ENCODE results near the gene SORCS2.

SORCS2 gene

DNA sequence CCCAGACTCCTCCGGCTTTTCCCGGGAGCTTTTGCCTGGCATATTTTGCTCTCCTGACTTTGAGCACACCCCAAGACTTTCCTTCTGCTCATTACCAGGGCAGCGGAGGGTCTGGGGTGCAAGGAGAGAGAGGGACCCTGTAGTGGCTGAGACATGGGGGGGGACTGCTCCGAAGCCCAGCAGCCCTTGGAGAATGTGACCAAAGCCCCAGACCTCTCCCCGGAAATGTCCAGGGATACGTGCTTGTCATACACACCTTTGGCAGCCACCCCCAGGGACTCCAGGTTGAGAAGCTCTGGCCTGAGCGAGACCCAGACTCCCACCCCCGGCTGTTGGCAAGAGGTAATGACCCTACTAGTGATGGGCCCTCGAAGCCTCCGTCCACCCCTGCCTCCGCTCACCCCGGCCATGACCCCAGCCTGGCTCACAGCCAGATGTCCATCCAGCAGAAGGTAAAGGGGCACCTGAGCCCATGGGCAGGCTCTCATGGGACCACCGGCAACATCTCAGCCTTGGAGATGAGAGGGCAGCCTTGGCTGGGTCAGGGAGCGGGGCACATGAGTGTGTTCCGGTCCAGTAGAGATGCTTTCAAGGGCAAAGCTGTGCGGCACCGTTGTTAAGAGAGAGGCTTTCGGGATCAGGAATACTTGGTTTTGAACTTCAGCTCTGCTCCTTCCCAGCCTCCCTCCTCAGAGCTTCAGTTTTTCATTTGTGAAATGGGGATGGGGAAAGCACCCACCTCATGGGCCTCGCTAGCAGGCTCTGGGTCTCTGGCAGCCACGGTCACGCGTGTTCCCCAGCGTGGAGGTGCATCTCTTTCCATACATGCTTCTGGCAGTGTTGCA is 240.4 kb downstream of the SORCS2 start:
- Histone ChIP-seq H3K27me3 (ENCODE audit: insufficient read depth, low read length, poor library complexity) (no peaks in the 10 kb centered on the region), H3K9ac (ENCODE audit: low read depth, low read length) (no peak overlapping the region), H4K20me1 (ENCODE audit: insufficient read depth, low read length) (peaks cover 5% of the 10 kb centered on the region; the same call in 1 of the 2 replicates), H3K27ac (ENCODE audit: low read length) (no peak overlapping the region), H3K4me1 (ENCODE audit: insufficient read depth, low read length) (no peaks in the 10 kb centered on the region), H2AFZ (ENCODE audit: low read depth, low read length) (no peak overlapping the region), H3K4me3 (ENCODE audit: low read depth in 1 of 2, low read length in 2 of 2) (no peak overlapping the region), H3K79me2 (ENCODE audit: insufficient read depth, low read length) (no peaks in the 10 kb centered on the region), H3K9me3 (ENCODE audit: insufficient read depth, low read length, severe bottlenecking) (no peaks in the 10 kb centered on the region), H3K4me2 (ENCODE audit: insufficient read depth, low read length) (no peak overlapping the region), H3K36me3 (ENCODE audit: insufficient read depth, low read length) (no peaks in the 10 kb centered on the region)
- TF ChIP-seq, protein P1, sequence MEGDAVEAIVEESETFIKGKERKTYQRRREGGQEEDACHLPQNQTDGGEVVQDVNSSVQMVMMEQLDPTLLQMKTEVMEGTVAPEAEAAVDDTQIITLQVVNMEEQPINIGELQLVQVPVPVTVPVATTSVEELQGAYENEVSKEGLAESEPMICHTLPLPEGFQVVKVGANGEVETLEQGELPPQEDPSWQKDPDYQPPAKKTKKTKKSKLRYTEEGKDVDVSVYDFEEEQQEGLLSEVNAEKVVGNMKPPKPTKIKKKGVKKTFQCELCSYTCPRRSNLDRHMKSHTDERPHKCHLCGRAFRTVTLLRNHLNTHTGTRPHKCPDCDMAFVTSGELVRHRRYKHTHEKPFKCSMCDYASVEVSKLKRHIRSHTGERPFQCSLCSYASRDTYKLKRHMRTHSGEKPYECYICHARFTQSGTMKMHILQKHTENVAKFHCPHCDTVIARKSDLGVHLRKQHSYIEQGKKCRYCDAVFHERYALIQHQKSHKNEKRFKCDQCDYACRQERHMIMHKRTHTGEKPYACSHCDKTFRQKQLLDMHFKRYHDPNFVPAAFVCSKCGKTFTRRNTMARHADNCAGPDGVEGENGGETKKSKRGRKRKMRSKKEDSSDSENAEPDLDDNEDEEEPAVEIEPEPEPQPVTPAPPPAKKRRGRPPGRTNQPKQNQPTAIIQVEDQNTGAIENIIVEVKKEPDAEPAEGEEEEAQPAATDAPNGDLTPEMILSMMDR (IDR thresholded peaks at IDR 0.05; ENCODE audit: borderline replicate concordance, extremely low read depth, low read length, poor library complexity, severe bottlenecking): no peak
- no peak for TF ChIP-seq EZH2 (IDR thresholded peaks at IDR 0.05; ENCODE audit: borderline replicate concordance, low read depth, low read length, severe bottlenecking)
- DNase-seq (no peak), ATAC-seq (ENCODE audit: insufficient read depth, low read depth) (no peak)

DNA sequence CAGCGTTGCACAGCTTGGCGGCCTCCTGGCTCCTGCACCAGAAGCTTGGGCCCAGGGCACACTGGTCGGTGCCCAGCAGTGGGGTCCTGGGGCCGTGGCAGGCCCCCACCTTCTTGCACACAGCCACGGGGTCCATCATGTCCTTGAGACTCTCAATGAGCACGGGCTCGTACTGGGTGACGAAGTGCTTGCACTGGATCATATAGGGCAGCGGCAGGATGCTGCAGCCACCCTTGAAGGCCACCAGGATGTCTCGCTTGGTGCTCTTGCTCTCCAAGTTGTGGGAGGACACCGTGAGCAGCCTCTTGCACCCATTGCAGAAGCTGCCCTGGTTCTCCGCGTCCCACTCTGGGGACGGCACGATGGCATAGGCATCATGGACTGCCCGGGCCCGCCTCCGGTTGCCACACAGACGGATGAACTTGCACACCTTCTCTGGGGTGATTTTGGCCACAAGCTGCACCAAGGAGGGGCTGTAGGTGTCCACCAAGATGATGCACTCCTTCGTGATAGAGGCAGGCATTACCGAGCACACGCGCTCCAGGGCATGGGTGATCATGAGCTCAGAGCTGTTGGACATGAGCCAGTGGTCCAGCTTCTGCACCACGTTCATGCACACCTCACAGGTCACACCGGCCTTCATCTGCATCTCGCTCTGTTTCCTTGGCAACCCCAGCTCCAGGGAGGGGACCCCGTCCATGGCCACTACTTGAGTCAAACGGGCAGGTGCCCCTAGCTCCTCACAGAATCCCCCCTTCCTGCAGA is 241.2 kb downstream of the SORCS2 start:
- Histone ChIP-seq H4K20me1 (ENCODE audit: insufficient read depth, low read length) (peaks cover 5% of the 10 kb centered on the region; the same call in 1 of the 2 replicates), H3K4me1 (ENCODE audit: insufficient read depth, low read length) (no peaks in the 10 kb centered on the region), H2AFZ (ENCODE audit: low read depth, low read length) (no peak overlapping the region), H3K79me2 (ENCODE audit: insufficient read depth, low read length) (no peaks in the 10 kb centered on the region), H3K36me3 (ENCODE audit: insufficient read depth, low read length) (no peaks in the 10 kb centered on the region), H3K9ac (ENCODE audit: low read depth, low read length) (no peak overlapping the region), H3K27ac (ENCODE audit: low read length) (no peak overlapping the region), H3K4me3 (ENCODE audit: low read depth in 1 of 2, low read length in 2 of 2) (no peak overlapping the region), H3K27me3 (ENCODE audit: insufficient read depth, low read length, poor library complexity) (no peaks in the 10 kb centered on the region), H3K9me3 (ENCODE audit: insufficient read depth, low read length, severe bottlenecking) (no peaks in the 10 kb centered on the region), H3K4me2 (ENCODE audit: insufficient read depth, low read length) (no peak overlapping the region)
- DNase-seq (no peak), ATAC-seq (ENCODE audit: insufficient read depth, low read depth) (no peak)
- no peak for TF ChIP-seq EZH2 (IDR thresholded peaks at IDR 0.05; ENCODE audit: borderline replicate concordance, low read depth, low read length, severe bottlenecking)
- TF ChIP-seq, protein P1 (IDR thresholded peaks at IDR 0.05; ENCODE audit: borderline replicate concordance, extremely low read depth, low read length, poor library complexity, severe bottlenecking): no peak

DNA sequence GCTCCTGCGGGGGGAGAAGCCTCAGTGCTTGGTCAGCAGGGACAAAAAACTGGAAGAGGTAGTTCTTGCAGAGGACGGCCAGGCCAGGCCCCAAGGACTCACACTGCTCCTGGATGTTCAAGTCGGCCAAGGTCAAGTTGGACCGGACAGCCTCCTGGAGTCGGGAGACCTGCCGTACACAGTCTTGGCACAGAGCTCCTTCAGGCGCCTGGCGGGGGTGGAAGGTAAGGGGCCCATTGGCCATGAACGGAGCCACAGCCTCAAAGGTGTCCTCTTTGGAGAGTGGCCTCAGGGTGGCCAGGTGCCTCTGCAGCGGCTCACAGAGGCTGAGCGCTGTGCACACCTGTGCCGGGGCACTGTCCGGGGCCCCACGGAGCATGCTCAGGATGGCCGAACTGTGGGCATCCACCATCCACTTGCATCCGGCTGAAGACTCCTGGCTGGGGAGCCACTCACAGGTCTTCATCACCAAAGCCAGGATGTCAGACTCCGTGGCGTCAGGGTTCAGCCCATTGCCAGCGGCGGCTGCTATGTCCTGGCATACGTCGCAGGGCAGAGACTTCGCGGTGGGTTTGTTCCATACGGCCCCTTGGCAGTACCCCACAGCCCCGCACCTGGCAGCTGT is 241.9 kb downstream of the SORCS2 start:
- Histone ChIP-seq H3K9me3 (ENCODE audit: insufficient read depth, low read length, severe bottlenecking) (no peaks in the 10 kb centered on the region), H3K27me3 (ENCODE audit: insufficient read depth, low read length, poor library complexity) (no peaks in the 10 kb centered on the region), H4K20me1 (ENCODE audit: insufficient read depth, low read length) (peaks cover 5% of the 10 kb centered on the region; the same call in 1 of the 2 replicates), H2AFZ (ENCODE audit: low read depth, low read length) (no peak overlapping the region), H3K36me3 (ENCODE audit: insufficient read depth, low read length) (no peaks in the 10 kb centered on the region), H3K4me1 (ENCODE audit: insufficient read depth, low read length) (no peaks in the 10 kb centered on the region), H3K79me2 (ENCODE audit: insufficient read depth, low read length) (no peaks in the 10 kb centered on the region), H3K4me2 (ENCODE audit: insufficient read depth, low read length) (no peak overlapping the region), H3K9ac (ENCODE audit: low read depth, low read length) (no peak overlapping the region), H3K4me3 (ENCODE audit: low read depth in 1 of 2, low read length in 2 of 2) (no peak overlapping the region), H3K27ac (ENCODE audit: low read length) (no peak overlapping the region)
- no peak; the same call in 2 of the 3 replicates for ATAC-seq (ENCODE audit: insufficient read depth, low read depth)
- no peak for TF ChIP-seq EZH2 (IDR thresholded peaks at IDR 0.05; ENCODE audit: borderline replicate concordance, low read depth, low read length, severe bottlenecking)
- TF ChIP-seq, protein P1 (IDR thresholded peaks at IDR 0.05; ENCODE audit: borderline replicate concordance, extremely low read depth, low read length, poor library complexity, severe bottlenecking): no peak
- DNase-seq: no peak
